SK-N-DZ (cell line): ENCODE data around the gene STK38L. TPM values are rescaled to one million over a fixed set of nuclear protein-coding genes. Genes with fewer than 3 reads are reported as not detected.

Experiments used
- DNase-seq: peaks from one replicate; pipeline ENCODE4 v3.0.0-alpha.2; 2015; ENCODE audit warnings: low spot score
- polyA plus RNA-seq, 2 experiments: library from polyadenylated mRNA; depleted of rRNA; stranded (reverse); fragments of >200 nt; gene quantifications; 2 replicates each; pipeline ENCODE4 v1.2.3, GENCODE V29; 2014

Gene STK38L
- 20.5 and 21.1 TPM in 2 replicates for polyA plus RNA-seq (2014; cell fraction: cytosol; rRNA removed)
- 25.2 and 27.7 TPM in 2 replicates for polyA plus RNA-seq (2014; cell fraction: nucleus; rRNA removed)

DNA sequence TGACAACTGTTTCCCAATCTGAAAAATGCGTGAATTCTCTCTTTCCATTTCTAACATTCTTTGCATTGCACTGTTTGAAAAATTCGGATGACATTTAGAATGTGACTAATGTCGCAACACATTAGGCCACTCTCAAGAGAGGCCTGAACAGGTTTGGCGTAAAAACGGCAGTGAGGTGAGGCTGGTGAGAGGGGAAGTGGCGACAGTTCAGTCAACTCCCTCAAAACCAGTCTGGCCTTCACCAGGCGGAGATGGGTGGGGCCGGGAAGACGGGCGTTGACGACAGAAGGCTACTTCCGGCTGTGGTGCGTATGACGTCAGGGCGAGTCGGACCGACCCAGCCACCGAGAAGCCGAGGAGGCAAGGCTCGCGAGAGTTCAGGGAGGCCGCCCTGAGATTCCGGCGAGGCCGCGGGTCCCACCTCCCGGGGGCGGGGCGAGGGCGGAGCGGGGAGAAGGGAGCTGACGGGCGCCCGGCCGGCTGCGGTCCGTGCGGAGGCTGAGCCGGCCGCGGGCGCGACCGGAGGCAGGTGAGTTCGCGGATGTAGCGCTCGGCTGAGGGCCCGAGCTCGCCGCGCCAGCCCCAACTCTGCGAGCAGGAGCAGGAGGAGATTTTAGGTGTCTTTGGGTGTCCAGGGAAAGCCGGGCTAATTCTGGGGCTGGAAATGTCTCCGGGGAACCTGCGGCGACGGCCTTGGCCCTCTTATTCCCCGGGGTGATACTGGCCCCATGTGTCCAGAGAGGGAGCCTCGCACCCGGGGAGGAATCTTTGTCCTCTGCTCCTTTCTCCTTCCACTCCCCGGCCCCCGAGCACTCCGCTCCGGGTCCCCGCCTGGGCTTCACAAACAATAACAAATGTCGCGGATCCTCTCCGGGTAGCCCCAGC is at the start of gene STK38L:
Gene STK38L (plus strand): TSS at position 483 of the 885 bp plus-strand sequence. CDS start 53,435 bp downstream, outside the sequence.
- peak; percentile 97 for DNase-seq

DNA sequence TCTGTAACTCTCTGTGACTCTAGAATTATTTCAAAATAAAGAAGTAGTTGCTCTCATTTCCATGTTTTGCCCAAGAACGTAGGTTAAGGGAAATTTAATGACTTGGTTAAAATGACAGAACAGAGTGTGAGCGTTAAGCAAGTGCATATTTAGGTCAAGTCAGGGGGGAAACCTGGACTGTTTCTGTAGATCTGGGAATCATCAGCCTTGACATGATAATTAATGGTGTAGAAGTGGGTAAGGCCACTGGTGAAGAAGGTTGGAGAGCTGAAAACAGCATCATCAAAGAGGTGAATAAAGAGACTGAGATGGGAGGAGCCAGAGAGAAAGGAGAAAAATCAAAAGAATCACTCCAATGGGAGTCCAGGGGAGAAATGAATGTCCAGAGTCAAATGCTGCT is 49.4 kb upstream of the STK38L start:
- DNase-seq = peak; percentile 78

DNA sequence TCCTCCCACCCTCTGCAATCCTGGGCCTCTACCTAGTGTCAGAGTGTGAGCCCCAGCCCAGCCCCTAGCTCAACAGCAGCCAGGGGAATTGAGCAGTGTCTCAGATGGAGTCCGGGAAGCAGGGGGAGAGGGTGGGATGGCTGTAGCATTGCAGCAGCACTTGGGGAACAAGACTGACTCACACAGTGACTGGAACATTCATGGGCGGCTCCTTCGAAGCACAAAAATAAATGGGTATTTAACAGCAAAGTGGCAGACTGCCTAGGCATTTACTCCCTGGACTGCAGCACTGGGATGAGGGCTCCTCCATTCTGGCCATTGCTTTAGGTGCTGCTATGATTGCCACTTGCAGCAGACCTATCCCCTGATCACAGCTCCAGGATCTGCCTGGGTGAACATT is 46.0 kb upstream of the STK38L start:
- no peak for DNase-seq

- DNase-seq = no peak
These were observed 44.3 kb upstream of the STK38L start for GRCh38 chr12:27199638-27200300.

GRCh38 chr12:27201169-27201568 is 42.9 kb upstream of the STK38L start:
- DNase-seq = no peak

DNA sequence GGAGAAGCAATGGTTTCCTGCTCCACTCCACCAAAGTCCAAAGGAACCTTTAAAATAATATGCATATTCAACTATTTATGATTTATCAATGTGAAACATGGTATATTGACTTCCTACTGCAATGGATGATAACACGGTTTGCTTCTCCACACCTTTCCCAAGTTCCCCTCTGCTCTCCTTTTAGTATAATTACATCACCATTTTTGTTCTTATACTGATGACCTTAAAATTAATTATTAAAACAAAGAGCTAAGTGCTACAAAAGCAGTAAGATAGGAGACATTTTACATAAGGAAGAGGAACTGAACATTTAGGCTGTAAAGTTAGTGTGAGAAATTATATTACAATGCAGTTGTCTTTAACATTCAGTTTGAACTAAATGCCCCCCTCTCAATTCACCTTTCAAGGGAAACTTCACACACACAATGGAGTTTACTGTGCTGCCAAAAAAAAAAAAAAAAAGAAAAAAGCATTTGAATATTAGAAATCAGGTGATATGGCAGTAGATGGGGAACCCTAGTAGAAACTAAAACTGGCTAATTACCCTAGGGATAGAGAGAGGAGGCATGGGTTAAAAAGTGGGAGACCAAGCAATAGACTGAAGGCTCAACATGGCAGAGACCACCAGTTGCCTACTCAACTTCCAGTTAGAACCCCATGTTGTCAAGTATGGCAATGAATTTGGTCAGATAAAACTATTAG is 37.1 kb upstream of the STK38L start:
- no peak for DNase-seq

DNA sequence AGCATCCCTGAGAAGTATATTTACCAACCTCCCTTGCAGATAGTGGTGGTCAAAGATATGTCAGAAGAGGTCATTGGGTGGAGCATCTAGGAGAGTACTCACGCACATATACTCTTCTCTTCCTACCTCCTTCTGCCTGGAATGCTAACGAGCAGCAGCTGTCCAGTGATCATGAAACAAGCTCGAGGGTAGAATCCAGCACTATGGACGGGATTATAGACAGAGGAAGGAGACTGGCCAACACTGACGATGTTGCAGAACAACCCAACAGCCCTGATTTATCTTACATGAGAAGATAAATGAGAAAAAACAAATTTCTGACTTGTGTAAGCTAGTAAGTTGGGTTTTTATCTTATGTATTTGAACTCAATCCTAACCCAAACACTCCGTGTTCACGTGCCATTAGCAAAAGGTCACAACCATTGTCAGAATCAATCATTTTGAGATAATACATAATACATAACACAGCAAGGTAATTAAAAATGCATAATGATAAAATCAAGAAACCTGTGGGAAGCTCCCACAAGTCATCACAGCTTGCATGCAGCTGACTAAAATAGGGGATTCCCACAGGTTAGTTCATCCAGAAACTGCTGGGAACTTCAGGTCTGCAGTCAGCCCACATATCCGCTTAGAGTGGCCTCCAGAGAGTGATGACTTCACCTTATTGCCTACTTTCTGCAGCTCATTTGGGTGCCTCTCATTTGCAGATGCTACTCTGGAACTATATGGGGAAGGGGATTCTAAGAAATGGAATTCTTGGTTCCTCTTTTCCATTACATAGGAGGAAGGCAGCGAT is 36.3 kb upstream of the STK38L start:
- peak; percentile 32 for DNase-seq

- DNase-seq = no peak
These were observed 35.7 kb upstream of the STK38L start for GRCh38 chr12:27208414-27208750.

GRCh38 chr12:27209257-27209910 is 34.7 kb upstream of the STK38L start:
- no peak for DNase-seq

DNA sequence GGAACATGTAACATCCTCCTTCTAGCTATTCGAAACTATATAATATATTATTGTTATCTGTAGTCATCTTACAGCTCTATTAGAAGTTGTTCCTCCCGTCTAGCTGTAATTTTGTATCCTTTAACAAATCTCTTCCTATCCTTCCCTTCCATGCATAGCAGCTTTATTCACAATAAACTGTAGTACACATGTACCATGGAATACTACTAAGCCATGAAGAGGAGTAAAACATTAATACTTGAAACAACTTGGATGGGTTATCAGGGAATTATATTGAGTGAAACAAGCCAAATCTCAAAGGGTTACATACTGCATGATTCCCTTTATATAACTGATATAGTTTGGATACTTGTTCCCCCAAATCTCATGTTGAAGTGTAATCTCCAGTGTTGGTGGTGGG is 33.9 kb upstream of the STK38L start:
- DNase-seq = no peak

GRCh38 chr12:27212861-27213260 is 31.2 kb upstream of the STK38L start:
- no peak for DNase-seq

GRCh38 chr12:27213304-27213703 is 30.8 kb upstream of the STK38L start:
- DNase-seq = no peak

DNA sequence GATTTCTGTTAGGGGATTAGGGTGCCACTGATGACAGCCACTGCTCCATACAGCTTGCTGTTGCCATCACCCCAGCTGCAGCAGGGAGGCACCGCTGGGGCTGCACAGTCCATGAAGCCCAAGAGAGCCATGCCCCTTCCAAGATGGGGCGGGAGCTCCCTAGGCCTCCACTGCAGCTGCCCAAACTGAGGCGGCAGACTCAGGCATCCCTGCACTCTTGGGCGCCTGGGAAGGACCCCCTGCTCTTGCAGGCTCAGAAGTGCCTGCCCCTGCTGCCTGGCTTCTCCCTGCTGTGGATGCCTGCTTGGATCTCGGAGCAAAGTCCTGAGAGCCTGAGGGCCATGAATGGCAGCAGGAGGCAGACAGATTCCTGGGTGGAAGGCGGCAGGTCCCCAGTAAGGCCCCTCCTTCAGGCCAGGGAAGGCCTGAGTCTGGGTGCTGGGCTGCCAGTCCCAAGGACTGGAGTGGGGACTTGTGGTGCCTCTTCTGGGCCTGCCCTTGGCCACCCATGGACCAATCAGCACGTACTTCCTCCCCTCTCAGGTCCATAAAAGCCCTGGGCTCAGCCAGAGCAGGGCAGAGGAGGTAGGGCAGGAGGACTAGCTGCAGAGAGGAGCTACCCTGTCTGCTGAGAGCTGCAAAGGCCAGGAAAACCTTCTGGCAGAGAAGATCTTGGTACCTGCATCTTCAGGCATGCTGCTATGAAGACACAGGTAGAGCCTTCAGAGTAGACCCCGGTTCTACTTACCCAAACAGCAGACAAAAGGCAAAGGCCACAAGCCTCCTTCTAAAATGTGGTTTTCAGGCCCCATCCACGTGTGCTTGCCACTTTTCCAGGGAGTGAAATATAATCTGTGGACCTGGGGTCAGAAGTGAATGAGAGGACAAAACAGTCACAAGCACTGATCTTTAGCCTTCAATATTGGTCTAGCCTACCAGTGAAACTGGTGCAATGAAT is 30.0 kb upstream of the STK38L start:
- no peak for DNase-seq

DNA sequence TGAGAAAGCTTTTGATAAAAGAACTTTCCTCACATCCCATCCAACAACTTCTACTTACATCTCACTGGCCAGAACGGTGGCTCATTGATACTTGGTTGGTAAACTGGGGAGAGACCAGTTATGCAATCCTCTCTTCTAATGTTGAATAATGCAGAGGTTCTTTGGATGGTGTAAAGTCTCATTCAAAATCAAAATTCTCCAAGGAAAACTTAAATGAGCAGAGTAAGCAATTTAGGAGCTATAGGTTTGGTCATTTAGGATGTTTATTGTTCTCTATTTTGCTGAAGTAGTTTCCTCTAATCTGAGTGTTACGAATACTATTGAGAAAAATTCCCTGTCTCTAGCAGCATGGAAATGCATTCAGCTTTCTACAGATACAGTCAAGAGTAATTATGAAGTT is 26.5 kb upstream of the STK38L start:
- DNase-seq = no peak

DNA sequence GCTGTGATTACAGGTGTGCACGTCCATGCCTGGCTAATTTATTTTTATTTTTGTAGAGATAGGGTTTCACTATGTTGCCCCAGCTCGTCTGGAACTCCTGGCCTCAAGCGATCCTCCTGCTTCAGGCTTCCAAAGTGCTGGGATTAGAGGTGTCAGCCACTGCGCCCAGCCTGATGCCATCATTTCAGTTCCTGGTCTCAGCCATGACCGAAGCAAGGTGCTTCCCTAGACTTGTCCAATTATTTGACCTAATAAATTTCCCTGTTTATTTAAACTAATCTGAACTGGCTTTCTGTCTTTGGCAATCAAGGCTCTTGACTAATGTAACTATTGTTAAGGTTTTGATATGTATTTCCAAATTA is 24.4 kb upstream of the STK38L start:
- no peak for DNase-seq

DNA sequence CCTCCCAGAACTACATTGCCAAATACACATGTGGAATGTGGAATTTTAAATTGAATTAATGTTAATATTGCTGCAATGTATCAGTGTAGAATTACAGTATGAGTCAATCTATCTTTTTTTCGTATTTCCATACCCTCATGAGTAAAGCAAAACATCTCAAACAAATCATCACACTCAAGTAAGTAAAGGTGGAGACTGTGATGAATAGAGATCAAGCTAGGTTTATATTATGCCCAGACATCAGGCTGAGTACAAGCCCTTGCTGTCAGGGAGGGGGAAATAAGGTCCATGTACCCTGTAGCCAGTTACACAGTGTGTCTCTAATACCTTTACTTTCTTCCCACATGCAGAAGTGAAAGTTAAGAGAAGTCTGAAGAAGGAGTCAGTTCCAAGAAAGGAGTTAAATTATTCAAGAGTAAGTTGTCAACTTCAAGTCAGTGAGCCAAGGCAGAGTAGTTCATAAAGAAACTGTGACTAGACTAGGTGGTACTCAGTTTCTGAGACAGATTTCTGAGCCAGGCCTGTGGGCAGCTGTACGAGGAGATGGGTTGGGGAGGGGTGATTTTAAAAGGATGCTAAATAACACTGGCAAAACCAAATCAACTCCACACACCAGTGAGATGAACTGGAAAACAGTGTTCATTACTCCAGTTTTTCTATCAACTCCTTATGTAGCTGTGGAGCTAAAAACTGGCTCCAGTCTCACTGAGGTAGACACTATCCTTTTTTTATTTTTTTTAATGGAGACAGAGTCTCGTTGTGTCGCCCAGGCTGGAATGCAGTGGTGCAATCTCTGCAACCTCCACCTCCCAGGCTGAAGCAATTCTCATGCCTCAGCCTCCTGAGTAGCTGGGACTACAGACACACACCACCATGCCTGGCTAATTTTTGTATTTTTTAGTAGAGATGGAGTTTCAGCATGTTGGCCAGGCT is 23.8 kb upstream of the STK38L start:
- DNase-seq = no peak

GRCh38 chr12:27220988-27221345 is 23.1 kb upstream of the STK38L start:
- DNase-seq = no peak

- no peak for DNase-seq
These were observed 22.3 kb upstream of the STK38L start for GRCh38 chr12:27221625-27222387.
